ENCODE measurements around the gene MED25.

Gene MED25

GRCh38 chr19:49846408-49846807, 28.3 kb downstream of the MED25 start:
- TF ChIP-seq, protein P1, sequence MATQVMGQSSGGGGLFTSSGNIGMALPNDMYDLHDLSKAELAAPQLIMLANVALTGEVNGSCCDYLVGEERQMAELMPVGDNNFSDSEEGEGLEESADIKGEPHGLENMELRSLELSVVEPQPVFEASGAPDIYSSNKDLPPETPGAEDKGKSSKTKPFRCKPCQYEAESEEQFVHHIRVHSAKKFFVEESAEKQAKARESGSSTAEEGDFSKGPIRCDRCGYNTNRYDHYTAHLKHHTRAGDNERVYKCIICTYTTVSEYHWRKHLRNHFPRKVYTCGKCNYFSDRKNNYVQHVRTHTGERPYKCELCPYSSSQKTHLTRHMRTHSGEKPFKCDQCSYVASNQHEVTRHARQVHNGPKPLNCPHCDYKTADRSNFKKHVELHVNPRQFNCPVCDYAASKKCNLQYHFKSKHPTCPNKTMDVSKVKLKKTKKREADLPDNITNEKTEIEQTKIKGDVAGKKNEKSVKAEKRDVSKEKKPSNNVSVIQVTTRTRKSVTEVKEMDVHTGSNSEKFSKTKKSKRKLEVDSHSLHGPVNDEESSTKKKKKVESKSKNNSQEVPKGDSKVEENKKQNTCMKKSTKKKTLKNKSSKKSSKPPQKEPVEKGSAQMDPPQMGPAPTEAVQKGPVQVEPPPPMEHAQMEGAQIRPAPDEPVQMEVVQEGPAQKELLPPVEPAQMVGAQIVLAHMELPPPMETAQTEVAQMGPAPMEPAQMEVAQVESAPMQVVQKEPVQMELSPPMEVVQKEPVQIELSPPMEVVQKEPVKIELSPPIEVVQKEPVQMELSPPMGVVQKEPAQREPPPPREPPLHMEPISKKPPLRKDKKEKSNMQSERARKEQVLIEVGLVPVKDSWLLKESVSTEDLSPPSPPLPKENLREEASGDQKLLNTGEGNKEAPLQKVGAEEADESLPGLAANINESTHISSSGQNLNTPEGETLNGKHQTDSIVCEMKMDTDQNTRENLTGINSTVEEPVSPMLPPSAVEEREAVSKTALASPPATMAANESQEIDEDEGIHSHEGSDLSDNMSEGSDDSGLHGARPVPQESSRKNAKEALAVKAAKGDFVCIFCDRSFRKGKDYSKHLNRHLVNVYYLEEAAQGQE (IDR thresholded peaks at IDR 0.05; ENCODE audit: insufficient read depth in 1 of 2, low read depth in 2 of 2, low read length in 2 of 2), result no peak
- TF ChIP-seq FOXP2 (optimal IDR thresholded peaks at IDR 0.05; ENCODE audit: borderline replicate concordance, extremely low read depth, extremely low read length, insufficient read depth) (no peak), SIN3A (IDR thresholded peaks at IDR 0.05; ENCODE audit: borderline replicate concordance, insufficient read depth, low read length) (no peak), POLR2AphosphoS5 (IDR thresholded peaks at IDR 0.05; ENCODE audit: low read depth, low read length) (no peak), TAF1 (IDR thresholded peaks at IDR 0.05; ENCODE audit: borderline replicate concordance, insufficient read depth, low read length) (no peak)

DNA sequence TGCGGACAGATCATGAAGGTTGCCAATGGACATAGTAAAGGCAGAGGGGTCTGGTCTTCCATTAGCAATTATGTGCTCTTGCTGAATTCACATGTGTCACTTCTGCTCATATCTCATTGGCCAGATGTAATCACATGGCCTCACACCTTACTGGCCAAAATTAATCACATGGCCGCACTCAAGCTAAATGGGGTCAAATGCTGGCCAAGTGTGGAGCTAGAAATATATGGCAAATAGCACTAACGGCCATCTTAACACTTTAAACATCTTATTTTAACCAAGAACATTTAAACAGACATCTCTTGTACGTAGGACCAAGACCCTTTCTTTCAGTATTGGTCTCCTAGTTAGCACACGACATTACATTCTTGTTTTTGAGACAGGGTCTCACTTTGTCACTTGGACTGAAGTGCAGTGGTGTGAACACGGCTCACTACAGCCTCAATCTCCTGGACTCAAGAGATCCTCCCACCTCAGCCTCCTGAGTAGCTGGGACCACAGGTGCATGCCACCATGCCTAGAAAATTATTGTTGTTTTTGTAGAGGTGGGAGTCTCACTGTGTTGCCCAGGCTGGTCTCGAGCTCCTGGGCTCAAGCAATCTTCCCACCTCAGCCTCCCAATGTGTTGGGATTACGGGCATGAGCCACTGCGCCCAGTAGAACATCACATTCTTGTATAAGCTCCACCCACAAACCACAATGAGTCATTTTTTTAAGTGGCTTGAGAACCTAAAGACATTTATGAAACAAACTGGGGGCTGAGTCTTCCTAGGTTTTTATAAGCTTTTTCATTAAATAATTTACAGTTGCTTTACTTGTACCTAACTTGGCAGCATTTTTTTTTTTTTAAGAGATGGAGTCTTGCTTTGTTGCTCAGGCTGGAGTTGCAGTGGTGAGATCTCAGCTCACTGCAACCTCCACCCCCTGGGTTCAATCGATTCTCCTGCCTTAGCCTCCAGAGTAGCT, 29.9 kb downstream of the MED25 start:
- TF ChIP-seq FOXP2 (optimal IDR thresholded peaks at IDR 0.05; ENCODE audit: borderline replicate concordance, extremely low read depth, extremely low read length, insufficient read depth), result no peak
- no peak for TF ChIP-seq SIN3A (IDR thresholded peaks at IDR 0.05; ENCODE audit: borderline replicate concordance, insufficient read depth, low read length)
- TF ChIP-seq POLR2AphosphoS5 (IDR thresholded peaks at IDR 0.05; ENCODE audit: low read depth, low read length), result no peak
- TF ChIP-seq TAF1 (IDR thresholded peaks at IDR 0.05; ENCODE audit: borderline replicate concordance, insufficient read depth, low read length), result no peak
- TF ChIP-seq, protein P1 (IDR thresholded peaks at IDR 0.05; ENCODE audit: insufficient read depth in 1 of 2, low read depth in 2 of 2, low read length in 2 of 2), result no peak

DNA sequence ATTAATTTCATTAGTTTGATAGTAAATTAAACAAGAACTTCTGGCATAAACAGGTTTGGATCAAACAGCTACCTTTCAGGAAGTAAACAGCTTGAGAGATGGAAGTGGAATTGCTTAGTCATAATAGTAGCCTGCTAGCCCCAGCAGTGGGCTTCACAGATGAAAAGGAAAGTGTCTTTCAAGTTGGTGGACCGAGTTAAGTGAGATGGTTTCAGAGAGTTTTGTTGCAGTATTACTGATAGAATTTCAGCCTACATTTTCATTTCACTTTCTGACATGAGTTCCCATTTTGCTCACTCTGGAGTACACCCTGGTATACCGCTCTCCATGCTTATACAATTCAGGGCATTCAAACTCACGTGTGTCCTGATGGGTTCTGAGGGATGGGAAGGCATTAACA, 30.8 kb downstream of the MED25 start:
- TF ChIP-seq SIN3A (IDR thresholded peaks at IDR 0.05; ENCODE audit: borderline replicate concordance, insufficient read depth, low read length) (no peak), FOXP2 (optimal IDR thresholded peaks at IDR 0.05; ENCODE audit: borderline replicate concordance, extremely low read depth, extremely low read length, insufficient read depth) (no peak), TAF1 (IDR thresholded peaks at IDR 0.05; ENCODE audit: borderline replicate concordance, insufficient read depth, low read length) (no peak), POLR2AphosphoS5 (IDR thresholded peaks at IDR 0.05; ENCODE audit: low read depth, low read length) (no peak)
- TF ChIP-seq, protein P1 (IDR thresholded peaks at IDR 0.05; ENCODE audit: insufficient read depth in 1 of 2, low read depth in 2 of 2, low read length in 2 of 2), result no peak

- TF ChIP-seq FOXP2 (optimal IDR thresholded peaks at IDR 0.05; ENCODE audit: borderline replicate concordance, extremely low read depth, extremely low read length, insufficient read depth) (no peak), SIN3A (IDR thresholded peaks at IDR 0.05; ENCODE audit: borderline replicate concordance, insufficient read depth, low read length) (no peak), TAF1 (IDR thresholded peaks at IDR 0.05; ENCODE audit: borderline replicate concordance, insufficient read depth, low read length) (no peak)
- TF ChIP-seq, protein P1 (IDR thresholded peaks at IDR 0.05; ENCODE audit: insufficient read depth in 1 of 2, low read depth in 2 of 2, low read length in 2 of 2), result no peak
Observed at GRCh38 chr19:49849433-49850220, 31.5 kb downstream of the MED25 start.

Data from PFSK-1 (cell line).